ENCODE results near the gene GNB1L.

DNA sequence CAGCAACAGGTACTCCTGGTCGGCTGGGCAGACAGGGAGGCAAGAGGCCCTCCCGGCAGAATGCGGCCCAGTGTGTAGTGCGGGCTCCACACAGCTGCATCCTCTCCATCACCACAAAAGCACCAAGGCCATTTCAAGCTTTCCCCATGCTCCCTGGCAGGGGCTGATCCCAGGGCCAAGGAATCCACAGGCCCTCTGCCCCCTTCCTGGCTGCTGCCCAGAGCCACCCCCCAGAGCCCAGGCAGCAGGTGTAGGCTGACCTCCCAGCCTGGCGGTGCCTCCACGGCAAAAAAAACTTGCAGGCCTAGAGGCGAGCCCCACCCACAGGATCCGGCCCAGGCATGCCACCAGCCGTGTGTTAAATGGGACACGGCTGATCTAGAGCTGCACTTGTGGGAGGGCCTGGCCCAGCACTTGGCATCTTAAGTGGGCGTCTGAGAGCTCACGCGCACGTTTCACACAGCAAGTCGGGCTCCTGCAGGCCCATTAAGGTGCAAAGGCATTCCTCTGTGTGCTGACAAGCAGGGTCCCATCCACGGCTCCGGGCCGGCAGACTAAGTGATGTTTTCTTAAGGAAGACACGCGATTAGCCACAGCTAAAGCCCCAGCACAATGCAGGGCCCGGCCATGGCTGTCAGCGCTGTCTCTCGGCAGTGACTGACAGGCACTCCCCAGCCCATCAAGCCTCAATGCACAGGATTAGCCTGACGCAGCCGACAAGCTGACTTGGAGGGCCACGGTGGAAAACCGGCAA, 19.8 kb upstream of the GNB1L start:
- TF ChIP-seq CBX5 (IDR thresholded peaks at IDR 0.05; ENCODE audit: low read depth), result no peak
- no peak for TF ChIP-seq ZNF274 (IDR thresholded peaks at IDR 0.05; ENCODE audit: insufficient read depth, insufficient read length)
- no peak for TF ChIP-seq ETV6 (conservative IDR thresholded peaks at IDR 0.05 in 1 of 2, IDR thresholded peaks at IDR 0.05 in 1 of 2; ENCODE audit: borderline replicate concordance in 1 of 2, low read depth in 1 of 2)
- TF ChIP-seq, protein P1, sequence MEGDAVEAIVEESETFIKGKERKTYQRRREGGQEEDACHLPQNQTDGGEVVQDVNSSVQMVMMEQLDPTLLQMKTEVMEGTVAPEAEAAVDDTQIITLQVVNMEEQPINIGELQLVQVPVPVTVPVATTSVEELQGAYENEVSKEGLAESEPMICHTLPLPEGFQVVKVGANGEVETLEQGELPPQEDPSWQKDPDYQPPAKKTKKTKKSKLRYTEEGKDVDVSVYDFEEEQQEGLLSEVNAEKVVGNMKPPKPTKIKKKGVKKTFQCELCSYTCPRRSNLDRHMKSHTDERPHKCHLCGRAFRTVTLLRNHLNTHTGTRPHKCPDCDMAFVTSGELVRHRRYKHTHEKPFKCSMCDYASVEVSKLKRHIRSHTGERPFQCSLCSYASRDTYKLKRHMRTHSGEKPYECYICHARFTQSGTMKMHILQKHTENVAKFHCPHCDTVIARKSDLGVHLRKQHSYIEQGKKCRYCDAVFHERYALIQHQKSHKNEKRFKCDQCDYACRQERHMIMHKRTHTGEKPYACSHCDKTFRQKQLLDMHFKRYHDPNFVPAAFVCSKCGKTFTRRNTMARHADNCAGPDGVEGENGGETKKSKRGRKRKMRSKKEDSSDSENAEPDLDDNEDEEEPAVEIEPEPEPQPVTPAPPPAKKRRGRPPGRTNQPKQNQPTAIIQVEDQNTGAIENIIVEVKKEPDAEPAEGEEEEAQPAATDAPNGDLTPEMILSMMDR (IDR thresholded peaks at IDR 0.05 in 2 of 3, conservative IDR thresholded peaks at IDR 0.05 in 1 of 3; ENCODE audit: control insufficient read depth in 2 of 3, extremely low read depth in 1 of 3, insufficient read depth in 1 of 3, low read depth in 3 of 3, low read length in 3 of 3), result no peak

Data from GM12878 (cell line).